ENCODE measurements around the gene C1QTNF9B. TPM values are rescaled to one million over a fixed set of nuclear protein-coding genes. Genes with fewer than 3 reads are reported as not detected.
A peak's percentile ranks its signal among the peaks of the same experiment; 100 is the strongest.
"Not testable (repeated sequence)": the region's sequence is repeated elsewhere in the genome, so short reads cannot be mapped to it uniquely, and the experiment has no call there.

C1QTNF9B gene
- total RNA-seq, 2 donors from 2014 or later: not detected

- ATAC-seq (replicated peaks): no peak
- H3K36me3 Mint-ChIP-seq (ENCODE audit: low read depth): no peaks in the 10 kb centered on the region
- H3K27ac Mint-ChIP-seq: no peak overlapping the region
- no peak overlapping the region for H3K4me3 Mint-ChIP-seq
- H3K27me3 Mint-ChIP-seq: peaks cover 30% of the 10 kb centered on the region
- H3K4me1 Mint-ChIP-seq: peaks cover 6% of the 10 kb centered on the region
- no peaks in the 10 kb centered on the region for H3K9me3 Mint-ChIP-seq
Measured at GRCh38 chr13:23909606-23910005, 12.3 kb upstream of the C1QTNF9B start.

- Mint-ChIP-seq H3K4me3 (no peak overlapping the region), H3K36me3 (ENCODE audit: low read depth) (no peaks in the 10 kb centered on the region), H3K27me3 (peaks cover 39% of the 10 kb centered on the region), H3K4me1 (no peaks in the 10 kb centered on the region), H3K9me3 (no peaks in the 10 kb centered on the region), H3K27ac (no peak overlapping the region)
- no peak for ATAC-seq (replicated peaks)
Measured at GRCh38 chr13:23905766-23906165, 8.5 kb upstream of the C1QTNF9B start.

DNA sequence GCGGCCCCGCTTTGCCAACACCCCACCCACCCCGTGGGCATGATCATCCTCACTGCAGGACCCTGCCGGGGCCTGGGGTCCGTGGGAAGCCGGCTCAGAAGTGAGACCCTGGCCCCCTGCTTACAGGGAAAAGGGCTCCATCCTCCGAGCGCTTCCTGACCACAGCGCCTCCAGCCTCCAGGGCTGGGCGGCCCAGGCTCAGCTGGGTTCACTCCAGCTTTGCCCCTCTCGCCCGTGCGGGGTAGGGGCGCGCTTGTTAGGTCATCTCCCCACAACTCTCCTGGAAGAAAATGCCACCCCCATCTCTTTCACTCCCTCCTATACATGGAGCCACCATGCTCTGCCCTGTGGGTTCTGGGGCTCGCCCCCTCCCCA, 6.6 kb upstream of the C1QTNF9B start:
- Mint-ChIP-seq H3K27ac (no peak overlapping the region), H3K27me3 (peaks cover 36% of the 10 kb centered on the region), H3K4me1 (no peaks in the 10 kb centered on the region), H3K36me3 (ENCODE audit: low read depth) (no peaks in the 10 kb centered on the region), H3K9me3 (no peaks in the 10 kb centered on the region), H3K4me3 (no peak overlapping the region)
- ATAC-seq (replicated peaks): no peak

DNA sequence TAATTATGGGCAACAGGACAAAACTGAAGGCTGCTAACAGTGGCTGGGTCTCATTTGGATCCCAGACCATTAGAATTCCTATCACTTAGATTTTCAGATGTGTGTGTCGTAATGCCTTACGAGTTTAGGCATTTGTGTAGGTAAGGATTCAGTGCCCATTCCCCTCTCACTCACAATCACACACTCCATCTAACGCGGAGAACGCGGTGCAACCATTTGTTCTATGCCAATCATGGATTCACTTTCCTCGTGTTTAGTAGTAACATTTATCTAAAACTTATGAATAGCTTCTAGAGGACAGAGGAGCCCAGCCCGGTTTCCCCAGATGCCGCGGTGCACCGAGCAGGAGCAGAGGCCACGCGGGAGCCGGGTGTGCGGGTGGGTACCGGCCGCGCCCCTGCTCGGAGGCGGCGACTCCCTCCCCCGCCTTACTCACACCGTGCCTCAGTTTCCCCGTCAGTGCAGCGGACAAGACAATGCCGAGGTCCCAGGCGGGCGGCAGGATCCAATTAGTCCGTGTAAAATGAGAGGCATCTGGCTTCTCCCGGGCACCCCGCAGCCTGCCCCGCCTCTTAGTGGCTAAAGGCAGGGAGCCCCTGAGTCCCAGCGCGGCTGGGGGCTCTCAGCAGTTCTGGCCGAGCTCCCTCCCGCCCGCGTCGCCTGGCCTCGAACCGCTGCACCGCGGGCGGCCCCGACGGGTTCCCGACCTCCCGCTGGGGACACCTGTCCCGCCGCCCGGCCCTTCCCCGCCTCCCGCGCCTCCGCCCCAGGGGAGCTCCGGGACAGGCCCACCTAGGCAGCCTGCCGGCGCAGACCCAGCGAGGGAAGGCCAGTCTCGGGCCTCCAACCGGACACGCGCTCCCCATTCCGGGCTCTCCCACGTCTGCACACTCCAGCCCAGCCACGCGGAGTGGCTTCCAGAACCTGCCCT, 5.9 kb upstream of the C1QTNF9B start:
- H3K4me3 Mint-ChIP-seq: peak overlapping the region; percentile 8
- H3K4me1 Mint-ChIP-seq: no peaks in the 10 kb centered on the region
- peak; percentile 19 for ATAC-seq (replicated peaks)
- H3K9me3 Mint-ChIP-seq: no peaks in the 10 kb centered on the region
- H3K36me3 Mint-ChIP-seq (ENCODE audit: low read depth): no peaks in the 10 kb centered on the region
- H3K27ac Mint-ChIP-seq: no peak overlapping the region
- peaks cover 36% of the 10 kb centered on the region for H3K27me3 Mint-ChIP-seq

GRCh38 chr13:23901365-23901764, 4.1 kb upstream of the C1QTNF9B start:
- peaks cover 33% of the 10 kb centered on the region for H3K27me3 Mint-ChIP-seq

DNA sequence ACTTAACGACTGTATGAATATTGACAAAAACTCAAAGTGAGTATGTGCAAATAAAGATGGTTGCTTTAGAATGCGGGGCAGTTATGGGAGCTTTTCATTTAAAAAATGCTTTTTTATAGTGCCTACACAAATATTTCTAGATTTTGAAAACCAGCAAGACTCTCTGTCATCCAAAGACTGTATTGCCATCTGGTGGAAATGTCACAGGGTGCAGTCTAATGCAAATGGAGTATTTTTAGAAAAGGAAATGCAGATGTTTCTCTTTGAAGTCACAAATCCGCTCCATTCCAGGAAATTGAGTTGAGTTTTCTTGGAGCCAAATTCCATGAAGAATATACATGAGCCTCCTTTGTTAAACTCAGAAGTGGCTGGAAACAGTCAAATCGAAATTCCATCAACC, 2.3 kb upstream of the C1QTNF9B start:
- Mint-ChIP-seq H3K9me3 (no peaks in the 10 kb centered on the region), H3K4me3 (no peak overlapping the region), H3K27ac (no peak overlapping the region), H3K27me3 (peaks cover 28% of the 10 kb centered on the region), H3K4me1 (no peaks in the 10 kb centered on the region), H3K36me3 (ENCODE audit: low read depth) (no peaks in the 10 kb centered on the region)
- ATAC-seq (replicated peaks): peak; percentile 53

More at GRCh38 chr13:23901365-23901764, 4.1 kb upstream of the C1QTNF9B start:
- Mint-ChIP-seq H3K27ac (no peak overlapping the region), H3K4me3 (no peak overlapping the region), H3K4me1 (no peaks in the 10 kb centered on the region), H3K36me3 (ENCODE audit: low read depth) (no peaks in the 10 kb centered on the region), H3K9me3 (no peaks in the 10 kb centered on the region)
- no peak for ATAC-seq (replicated peaks)

DNA sequence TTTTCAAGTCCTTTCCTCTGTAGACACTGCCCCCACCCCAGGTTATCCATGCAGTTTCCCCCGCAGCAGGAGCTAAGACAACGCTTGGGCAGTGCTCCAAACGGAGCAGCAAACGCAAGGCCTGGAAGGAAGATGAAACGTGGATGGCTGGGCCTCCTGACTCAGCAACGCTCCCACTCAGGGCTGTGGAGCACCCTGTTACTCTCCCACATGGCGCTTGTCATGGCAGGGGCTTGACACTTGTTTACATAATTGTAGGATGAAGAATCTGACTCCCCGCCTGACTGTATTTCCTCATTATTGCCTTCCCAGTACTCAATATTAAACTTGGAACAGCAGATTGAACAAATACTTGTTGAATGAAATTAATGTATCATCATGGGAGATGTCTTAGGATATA, 799 bp upstream of the C1QTNF9B start:
- H3K36me3 Mint-ChIP-seq (ENCODE audit: low read depth): no peaks in the 10 kb centered on the region
- H3K27me3 Mint-ChIP-seq: peaks cover 24% of the 10 kb centered on the region
- H3K9me3 Mint-ChIP-seq: no peaks in the 10 kb centered on the region
- H3K27ac Mint-ChIP-seq: no peak overlapping the region
- ATAC-seq (replicated peaks): no peak
- no peak overlapping the region for H3K4me3 Mint-ChIP-seq
- no peaks in the 10 kb centered on the region for H3K4me1 Mint-ChIP-seq

DNA sequence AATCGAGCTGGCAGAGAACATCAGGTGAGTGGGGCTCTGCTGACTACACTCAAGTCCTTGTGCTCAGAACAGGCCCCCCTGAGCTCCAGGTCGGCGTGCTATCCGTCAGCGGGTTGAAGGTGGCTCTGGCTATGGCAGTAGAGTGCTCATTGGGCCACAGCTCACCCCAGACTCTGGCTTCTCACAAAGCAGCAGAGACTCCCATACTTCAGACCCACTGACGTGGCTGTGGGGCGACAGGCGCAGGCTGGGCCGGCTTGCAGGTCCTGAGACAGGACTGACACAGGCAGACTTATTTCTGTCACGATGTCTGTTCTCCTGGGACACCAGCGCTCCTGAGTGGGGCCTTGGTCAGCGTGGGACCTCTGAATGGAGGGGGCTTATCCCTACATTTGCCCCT, 2.6 kb downstream of the C1QTNF9B start:
- H3K27ac Mint-ChIP-seq, H3K27me3 Mint-ChIP-seq: not testable (repeated sequence)

DNA sequence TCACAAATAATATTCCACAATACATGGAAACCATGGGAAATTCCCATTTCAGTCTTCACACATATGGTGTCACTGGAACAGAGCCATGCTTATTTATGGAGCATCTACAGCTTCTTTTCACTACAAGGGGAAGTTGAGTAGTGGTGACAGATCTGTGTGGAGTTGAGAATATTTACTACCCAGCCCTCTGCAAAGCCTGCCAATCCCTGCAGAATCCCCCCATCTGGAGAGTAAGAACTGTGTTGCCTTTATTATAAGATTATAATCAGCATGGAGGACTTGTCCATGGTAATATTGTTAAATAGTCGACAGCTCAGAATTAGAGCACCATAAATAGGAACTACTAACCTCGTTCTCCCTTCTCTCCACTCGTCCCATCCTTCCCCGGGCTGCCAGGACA, 3.5 kb downstream of the C1QTNF9B start:
- H3K36me3 Mint-ChIP-seq (ENCODE audit: low read depth); H3K27ac Mint-ChIP-seq; H3K4me3 Mint-ChIP-seq; H3K9me3 Mint-ChIP-seq; ATAC-seq (replicated peaks); H3K4me1 Mint-ChIP-seq; H3K27me3 Mint-ChIP-seq: not testable (repeated sequence)

More for the DNA sequence above, 2.6 kb downstream of the C1QTNF9B start:
- not testable (repeated sequence) for ATAC-seq (replicated peaks); H3K4me3 Mint-ChIP-seq; H3K9me3 Mint-ChIP-seq; H3K36me3 Mint-ChIP-seq (ENCODE audit: low read depth); H3K4me1 Mint-ChIP-seq

- peak; percentile 11 for ATAC-seq (replicated peaks)
- H3K4me1 Mint-ChIP-seq: peaks cover 17% of the 10 kb centered on the region
- H3K9me3 Mint-ChIP-seq: no peaks in the 10 kb centered on the region
- H3K4me3 Mint-ChIP-seq: peak overlapping the region; percentile 83
- peak overlapping the region; percentile 73 for H3K27ac Mint-ChIP-seq
- H3K36me3 Mint-ChIP-seq (ENCODE audit: low read depth): peaks cover 4% of the 10 kb centered on the region
- no peaks in the 10 kb centered on the region for H3K27me3 Mint-ChIP-seq
Measured at GRCh38 chr13:23889615-23890607, 7.4 kb downstream of the C1QTNF9B start.

GRCh38 chr13:23888658-23889614, 8.4 kb downstream of the C1QTNF9B start, which contains the start of gene MIPEP:
TSS of gene MIPEP (minus strand) at chr13:23889400. CDS start at chr13:23889320, 80 bp downstream.
- H3K4me3 Mint-ChIP-seq: peak within 1 kb of the TSS; percentile 83
- H3K9me3 Mint-ChIP-seq: no peaks in the 10 kb centered on the region
- H3K27me3 Mint-ChIP-seq: no peaks in the 10 kb centered on the region
- H3K36me3 Mint-ChIP-seq (ENCODE audit: low read depth): peaks cover 12% of the 10 kb centered on the region
- peaks cover 19% of the 10 kb centered on the region for H3K4me1 Mint-ChIP-seq
- H3K27ac Mint-ChIP-seq: peak within 1 kb of the TSS; percentile 73
- peak; percentile 96 for ATAC-seq (replicated peaks)

DNA sequence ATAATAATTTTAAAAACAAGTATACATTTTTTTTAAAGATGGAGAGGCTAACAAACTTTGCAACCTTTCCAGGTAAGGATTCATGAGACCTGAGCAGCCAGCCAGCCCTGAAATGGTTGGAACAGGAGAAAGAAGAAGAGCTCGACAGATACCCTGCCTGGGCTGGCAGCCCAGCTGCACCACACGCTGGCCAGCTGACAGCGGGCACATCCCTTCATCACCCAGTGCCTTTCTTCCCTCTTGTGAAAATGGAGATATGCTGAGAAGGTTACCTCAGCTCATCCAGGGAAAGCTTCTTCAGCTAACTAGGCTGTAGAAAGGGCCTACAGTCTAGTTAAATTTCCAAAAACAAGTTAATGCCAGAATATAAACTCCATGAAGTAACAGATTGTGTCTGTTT, 12.9 kb downstream of the C1QTNF9B start:
- not testable (repeated sequence) for H3K4me1 Mint-ChIP-seq; H3K27ac Mint-ChIP-seq; H3K4me3 Mint-ChIP-seq; H3K9me3 Mint-ChIP-seq; H3K27me3 Mint-ChIP-seq; ATAC-seq (replicated peaks)
- H3K36me3 Mint-ChIP-seq (ENCODE audit: low read depth): peaks cover 28% of the 10 kb centered on the region

DNA sequence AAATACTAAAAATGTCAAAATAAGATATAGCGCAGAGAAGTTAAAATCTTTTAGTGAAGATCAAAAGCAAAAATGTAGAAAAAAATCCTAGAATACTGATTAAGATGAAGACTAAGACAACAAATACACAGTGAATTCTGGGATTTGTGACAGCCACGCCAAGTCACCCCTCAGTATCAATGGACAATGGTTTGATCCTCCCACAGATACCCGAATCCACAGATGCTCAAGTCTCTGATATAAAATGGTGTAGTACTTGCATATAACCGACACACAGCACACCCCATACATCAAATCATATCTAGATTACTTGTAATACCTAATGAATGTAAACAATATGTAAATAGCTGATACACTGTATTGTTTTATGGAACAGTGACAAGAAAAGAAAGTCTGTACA, 14.0 kb downstream of the C1QTNF9B start:
- Mint-ChIP-seq H3K4me3 (no peak overlapping the region), H3K9me3 (no peaks in the 10 kb centered on the region), H3K36me3 (ENCODE audit: low read depth) (peaks cover 35% of the 10 kb centered on the region), H3K27me3 (no peaks in the 10 kb centered on the region), H3K27ac (no peak overlapping the region), H3K4me1 (peaks cover 9% of the 10 kb centered on the region)
- ATAC-seq (replicated peaks): no peak

DNA sequence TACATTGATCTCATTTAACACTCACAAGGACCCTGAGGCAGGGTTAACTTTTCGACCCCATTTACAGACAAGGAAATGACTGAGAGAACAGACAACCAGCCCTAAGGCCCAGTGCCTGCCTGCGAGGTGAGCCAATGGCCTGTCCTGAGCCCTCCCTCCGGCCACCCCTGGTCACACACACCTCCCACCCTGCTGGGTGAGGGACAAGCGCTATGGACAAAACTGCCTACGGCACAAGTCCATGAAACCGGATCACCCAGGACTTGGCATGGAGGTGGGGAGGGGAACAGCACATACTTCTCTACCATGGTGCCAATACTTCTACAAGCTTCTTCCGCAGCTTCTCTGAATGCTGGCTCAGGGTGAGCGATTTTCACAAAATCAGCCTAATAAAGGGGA, 15.9 kb downstream of the C1QTNF9B start:
- H3K4me3 Mint-ChIP-seq; H3K4me1 Mint-ChIP-seq; H3K27ac Mint-ChIP-seq; H3K9me3 Mint-ChIP-seq; H3K27me3 Mint-ChIP-seq; ATAC-seq (replicated peaks): not testable (repeated sequence)
- peaks cover 35% of the 10 kb centered on the region for H3K36me3 Mint-ChIP-seq (ENCODE audit: low read depth)

Data from activated T-helper 17 cell treated with anti-CD3 and anti-CD28 coated beads, Interleukin-2, amount 50 U/mL, for 72 hours (primary cell).